ENCODE data around the gene PGD. TPM values are rescaled to one million over a fixed set of nuclear protein-coding genes. Genes with fewer than 3 reads are reported as not detected.

The PGD gene
- total and polyA plus RNA-seq, 3 experiments from 2014 or later: 42.4 to 116 (median 115) TPM

DNA sequence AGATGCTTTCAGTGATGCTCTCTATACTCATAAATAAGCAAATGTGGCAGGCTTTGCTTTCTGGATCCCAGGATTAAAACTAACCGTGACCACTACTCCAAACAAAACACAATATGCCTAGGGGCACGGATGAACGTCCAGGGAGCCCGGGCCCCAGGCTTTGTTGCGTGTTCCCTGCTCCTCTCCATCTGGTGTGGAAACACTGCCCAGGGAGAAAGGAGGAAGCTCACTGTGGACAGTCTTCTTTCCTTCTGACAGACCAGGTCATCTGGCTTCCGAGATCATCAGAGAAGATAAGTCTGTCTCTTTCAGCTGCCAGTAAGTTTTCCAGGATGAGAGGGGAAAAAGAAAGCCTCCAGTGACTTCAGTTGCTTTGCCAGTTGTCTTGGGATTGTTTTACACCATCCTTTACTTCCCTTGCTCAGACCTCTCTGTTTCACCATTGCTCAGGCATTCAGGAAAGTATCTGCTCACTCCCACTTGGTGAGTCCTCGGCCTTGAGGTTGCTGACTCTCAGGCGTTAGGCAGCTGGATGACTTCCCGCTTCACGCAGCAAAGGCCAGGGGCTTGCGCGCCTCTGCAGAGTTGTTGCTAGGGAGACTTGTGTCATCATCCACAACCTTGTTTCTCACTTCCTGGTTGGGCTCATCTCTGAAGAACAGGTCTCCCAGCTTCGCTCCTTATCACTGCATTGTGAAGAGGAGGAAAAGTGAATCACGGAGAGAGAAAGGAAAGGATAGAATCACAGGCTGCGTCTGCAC, 20.6 kb upstream of the PGD start:
- Mint-ChIP-seq H3K36me3 (peaks cover 4 to 54% (median 9%) of the 10 kb centered on the region in 3 donors), H3K4me3 (no peak overlapping the region), H3K27ac (peak overlapping the region in 1 of 8 donors; percentile 60), H3K27me3 (no peaks in the 10 kb centered on the region), H3K9me3 (no peaks in the 10 kb centered on the region), H3K4me1 (no peaks in the 10 kb centered on the region)
- Histone ChIP-seq H3K4me3 (ENCODE audit: low read length) (no peak overlapping the region), H3K27me3 (ENCODE audit: insufficient read depth, low read length, poor library complexity, severe bottlenecking) (no peaks in the 10 kb centered on the region), H3K4me1 (ENCODE audit: insufficient read depth, low read length) (no peaks in the 10 kb centered on the region), H3K9me3 (ENCODE audit: low read length) (no peaks in the 10 kb centered on the region), H3K27ac (ENCODE audit: low read depth, low read length) (no peak overlapping the region), H3K36me3 (ENCODE audit: insufficient read depth, low read length) (no peaks in the 10 kb centered on the region)
- CTCF ChIA-PET: interaction anchor here (1.2 kb wide), 1 partner anchor 51 kb away, joined by 4 read pairs; no protein-coding TSS in a partner anchor
- POLR2A ChIA-PET: no interaction called here
- DNase-seq: no peak

- Histone ChIP-seq H3K4me3 (ENCODE audit: low read length) (no peak overlapping the region), H3K9me3 (ENCODE audit: low read length) (no peaks in the 10 kb centered on the region), H3K27me3 (ENCODE audit: insufficient read depth, low read length, poor library complexity, severe bottlenecking) (no peaks in the 10 kb centered on the region), H3K4me1 (ENCODE audit: insufficient read depth, low read length) (no peaks in the 10 kb centered on the region), H3K36me3 (ENCODE audit: insufficient read depth, low read length) (no peaks in the 10 kb centered on the region), H3K27ac (ENCODE audit: low read depth, low read length) (no peak overlapping the region)
- no peak for DNase-seq
- no peaks in the 10 kb centered on the region for H3K4me1 Mint-ChIP-seq
- H3K9me3 Mint-ChIP-seq: no peaks in the 10 kb centered on the region
- ChIA-PET POLR2A (no interaction called here), CTCF (no interaction called here)
- H3K4me3 Mint-ChIP-seq: no peak overlapping the region
- H3K36me3 Mint-ChIP-seq: peaks cover 5 to 47% (median 11%) of the 10 kb centered on the region in 3 donors
- H3K27ac Mint-ChIP-seq: peak overlapping the region in 1 of 8 donors; percentile 73
- no peaks in the 10 kb centered on the region for H3K27me3 Mint-ChIP-seq
Measured at GRCh38 chr1:10379101-10379620, 19.7 kb upstream of the PGD start.

- ChIA-PET POLR2A (no interaction called here), CTCF (no interaction called here)
- Histone ChIP-seq H3K27me3 (ENCODE audit: insufficient read depth, low read length, poor library complexity, severe bottlenecking) (no peaks in the 10 kb centered on the region), H3K27ac (ENCODE audit: low read depth, low read length) (no peak overlapping the region), H3K36me3 (ENCODE audit: insufficient read depth, low read length) (no peaks in the 10 kb centered on the region), H3K4me1 (ENCODE audit: insufficient read depth, low read length) (no peaks in the 10 kb centered on the region), H3K4me3 (ENCODE audit: low read length) (no peak overlapping the region), H3K9me3 (ENCODE audit: low read length) (no peaks in the 10 kb centered on the region)
- H3K36me3 Mint-ChIP-seq: peaks cover 5 to 42% (median 11%) of the 10 kb centered on the region in 3 donors
- no peaks in the 10 kb centered on the region for H3K4me1 Mint-ChIP-seq
- DNase-seq: no peak
- H3K27me3 Mint-ChIP-seq: no peaks in the 10 kb centered on the region
- H3K4me3 Mint-ChIP-seq: no peak overlapping the region
- no peaks in the 10 kb centered on the region for H3K9me3 Mint-ChIP-seq
- no peak overlapping the region for H3K27ac Mint-ChIP-seq
Measured at GRCh38 chr1:10379676-10380075, 19.2 kb upstream of the PGD start.

GRCh38 chr1:10380594-10381275, 18.1 kb upstream of the PGD start:
- H3K36me3 Mint-ChIP-seq: peaks cover 5 to 34% (median 11%) of the 10 kb centered on the region in 3 donors
- no peak overlapping the region for H3K27ac ChIP-seq (ENCODE audit: low read depth, low read length)
- CTCF ChIA-PET: interaction anchor here (0.6 kb wide), 1 partner anchor 11 kb away, joined by 3 read pairs; no protein-coding TSS in a partner anchor
- DNase-seq: no peak
- no peaks in the 10 kb centered on the region for H3K9me3 ChIP-seq (ENCODE audit: low read length)
- POLR2A ChIA-PET: no interaction called here
- no peaks in the 10 kb centered on the region for H3K36me3 ChIP-seq (ENCODE audit: insufficient read depth, low read length)
- H3K27me3 Mint-ChIP-seq: no peaks in the 10 kb centered on the region
- no peaks in the 10 kb centered on the region for H3K27me3 ChIP-seq (ENCODE audit: insufficient read depth, low read length, poor library complexity, severe bottlenecking)
- H3K9me3 Mint-ChIP-seq: no peaks in the 10 kb centered on the region
- H3K4me1 ChIP-seq (ENCODE audit: insufficient read depth, low read length): no peaks in the 10 kb centered on the region
- no peak overlapping the region for H3K4me3 Mint-ChIP-seq
- no peak overlapping the region for H3K4me3 ChIP-seq (ENCODE audit: low read length)
- H3K4me1 Mint-ChIP-seq: no peaks in the 10 kb centered on the region
- H3K27ac Mint-ChIP-seq: no peak overlapping the region

DNA sequence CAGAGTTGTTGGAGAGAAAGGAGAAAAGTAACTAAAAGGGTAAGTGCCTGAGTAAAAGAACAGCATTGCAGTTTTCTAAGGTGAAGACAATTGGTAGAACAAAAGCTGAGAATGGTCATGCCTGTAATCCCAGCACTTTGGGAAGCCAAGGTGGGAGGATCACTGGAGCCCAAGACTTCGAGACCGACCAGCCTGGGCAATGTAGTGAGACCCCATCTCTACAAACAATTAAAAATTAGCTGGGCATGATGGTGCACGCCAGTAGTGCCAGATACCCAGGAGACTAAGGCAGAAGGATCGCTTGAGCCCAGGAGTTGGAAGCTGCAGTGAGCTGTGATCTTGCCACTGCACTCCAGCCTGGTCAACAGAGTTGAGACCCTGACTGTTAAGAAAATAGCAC, 15.2 kb upstream of the PGD start:
- H3K27ac ChIP-seq (ENCODE audit: low read depth, low read length): no peak overlapping the region
- DNase-seq: no peak
- H3K4me1 Mint-ChIP-seq: peaks cover 0 to 6% (median 0%) of the 10 kb centered on the region in 3 donors
- no peaks in the 10 kb centered on the region for H3K9me3 ChIP-seq (ENCODE audit: low read length)
- H3K36me3 ChIP-seq (ENCODE audit: insufficient read depth, low read length): no peaks in the 10 kb centered on the region
- no peak overlapping the region for H3K27ac Mint-ChIP-seq
- no peaks in the 10 kb centered on the region for H3K27me3 ChIP-seq (ENCODE audit: insufficient read depth, low read length, poor library complexity, severe bottlenecking)
- POLR2A ChIA-PET: no interaction called here
- no peak overlapping the region for H3K4me3 Mint-ChIP-seq
- H3K4me1 ChIP-seq (ENCODE audit: insufficient read depth, low read length): peaks cover 10% of the 10 kb centered on the region
- H3K36me3 Mint-ChIP-seq: peaks cover 5 to 9% (median 6%) of the 10 kb centered on the region in 3 donors
- no peak overlapping the region for H3K4me3 ChIP-seq (ENCODE audit: low read length)
- CTCF ChIA-PET: interaction anchor here (0.6 kb wide), 1 partner anchor 310 kb away, joined by 3 read pairs; no protein-coding TSS in a partner anchor
- H3K9me3 Mint-ChIP-seq: no peaks in the 10 kb centered on the region
- H3K27me3 Mint-ChIP-seq: no peaks in the 10 kb centered on the region

DNA sequence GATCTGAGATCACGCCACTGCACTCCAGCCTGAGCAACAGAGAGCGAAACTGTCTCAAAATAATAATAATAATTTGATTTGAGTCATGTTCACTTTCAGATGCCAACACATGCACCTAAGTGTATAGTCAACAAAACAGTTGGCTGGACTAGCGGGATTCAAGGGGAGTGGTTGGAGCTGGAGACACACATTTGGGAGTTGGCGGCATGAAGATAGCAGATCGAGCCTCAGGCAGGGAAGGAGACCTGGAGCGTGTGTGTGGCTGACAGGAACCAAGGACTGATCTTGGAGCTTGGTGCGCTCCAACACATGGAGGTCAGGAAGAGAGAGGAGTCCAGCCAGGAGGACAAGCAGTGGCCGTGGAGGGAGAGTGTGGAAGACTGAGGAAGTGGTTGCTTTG, 14.6 kb upstream of the PGD start:
- Mint-ChIP-seq H3K36me3 (peaks cover 2 to 5% (median 4%) of the 10 kb centered on the region in 3 donors), H3K27ac (peak overlapping the region in 1 of 8 donors; percentile 29), H3K27me3 (no peaks in the 10 kb centered on the region), H3K4me3 (no peak overlapping the region), H3K9me3 (no peaks in the 10 kb centered on the region), H3K4me1 (peaks cover 0 to 6% (median 0%) of the 10 kb centered on the region in 3 donors)
- POLR2A ChIA-PET: no interaction called here
- no peaks in the 10 kb centered on the region for H3K27me3 ChIP-seq (ENCODE audit: insufficient read depth, low read length, poor library complexity, severe bottlenecking)
- no peak overlapping the region for H3K27ac ChIP-seq (ENCODE audit: low read depth, low read length)
- H3K9me3 ChIP-seq (ENCODE audit: low read length): no peaks in the 10 kb centered on the region
- peaks cover 10% of the 10 kb centered on the region for H3K4me1 ChIP-seq (ENCODE audit: insufficient read depth, low read length)
- H3K4me3 ChIP-seq (ENCODE audit: low read length): no peak overlapping the region
- DNase-seq: no peak
- CTCF ChIA-PET: interaction anchor here (0.6 kb wide), 1 partner anchor 311 kb away, joined by 3 read pairs; no protein-coding TSS in a partner anchor
- no peaks in the 10 kb centered on the region for H3K36me3 ChIP-seq (ENCODE audit: insufficient read depth, low read length)

- POLR2A ChIA-PET: interaction anchor here (0.6 to 1.1 kb wide), 3 partner anchors 12 to 583 kb away, joined by 3 to 5 read pairs (median 4); partner anchors contain the start of gene PGD
- no peak overlapping the region for H3K4me3 Mint-ChIP-seq
Measured at GRCh38 chr1:10386761-10387676, 11.8 kb upstream of the PGD start.

More at GRCh38 chr1:10386761-10387676, 11.8 kb upstream of the PGD start:
- H3K27ac Mint-ChIP-seq: no peak overlapping the region
- no peak overlapping the region for H3K4me3 ChIP-seq (ENCODE audit: low read length)
- no peak overlapping the region for H3K27ac ChIP-seq (ENCODE audit: low read depth, low read length)
- peaks cover 0 to 6% (median 0%) of the 10 kb centered on the region in 3 donors for H3K4me1 Mint-ChIP-seq
- CTCF ChIA-PET: interaction anchor here (0.6 to 2.2 kb wide), 4 partner anchors 11 to 177 kb away, joined by 3 to 7 read pairs (median 3); partner anchors contain the start of genes KIF1B and PGD
- H3K36me3 ChIP-seq (ENCODE audit: insufficient read depth, low read length): no peaks in the 10 kb centered on the region
- H3K9me3 Mint-ChIP-seq: no peaks in the 10 kb centered on the region
- peaks cover 10% of the 10 kb centered on the region for H3K4me1 ChIP-seq (ENCODE audit: insufficient read depth, low read length)
- no peaks in the 10 kb centered on the region for H3K27me3 ChIP-seq (ENCODE audit: insufficient read depth, low read length, poor library complexity, severe bottlenecking)
- peaks cover 0 to 5% (median 2%) of the 10 kb centered on the region in 3 donors for H3K36me3 Mint-ChIP-seq
- no peaks in the 10 kb centered on the region for H3K9me3 ChIP-seq (ENCODE audit: low read length)
- H3K27me3 Mint-ChIP-seq: no peaks in the 10 kb centered on the region
- DNase-seq: no peak
